Smooth muscle cell (in vitro differentiated cells): ENCODE measurements around the gene SNRNP35. TPM values are rescaled to one million over a fixed set of nuclear protein-coding genes. Genes with fewer than 3 reads are reported as not detected.
"Not testable (repeated sequence)": the region's sequence is repeated elsewhere in the genome, so short reads cannot be mapped to it uniquely, and the experiment has no call there.

Experiments used
- DNase-seq: peaks from one replicate; lab custom pipeline; 2025; ENCODE audit not compliant: unreplicated experiment; lab: John Stamatoyannopoulos, UW
- H2AFZ ChIP-seq: fragments of 200-600 bp; sonication (generic); 2 replicates; pipeline ENCODE4 v1.6.0; 2016; ENCODE audit warnings: antibody characterized with exemption, low read depth, mild to moderate bottlenecking
- H3F3A ChIP-seq: fragments of 200-600 bp; sonication (generic); 2 replicates; pipeline ENCODE4 v1.6.0; 2017; ENCODE audit warnings: antibody characterized with exemption, low read depth
- H3K27ac ChIP-seq: fragments of 200-600 bp; sonication (generic); 2 replicates; pipeline ENCODE4 v1.5.1; 2016; ENCODE audit warnings: low read depth, mild to moderate bottlenecking
- H3K27me3 ChIP-seq: fragments of 200-600 bp; sonication (generic); 2 replicates; pipeline ENCODE4 v1.6.1; 2016; ENCODE audit warnings: low read depth, mild to moderate bottlenecking
- H3K36me3 ChIP-seq: fragments of 200-600 bp; sonication (generic); 2 replicates; pipeline ENCODE4 v1.5.1; 2016; ENCODE audit warnings: low read depth
- H3K4me1 ChIP-seq: fragments of 200-600 bp; sonication (generic); 2 replicates; pipeline ENCODE4 v1.5.1; 2016; ENCODE audit warnings: low read depth
- H3K4me2 ChIP-seq: fragments of 200-600 bp; sonication (generic); 2 replicates; pipeline ENCODE4 v1.6.0; 2016; ENCODE audit warnings: mild to moderate bottlenecking
- H3K4me3 ChIP-seq: fragments of 200-600 bp; sonication (generic); 2 replicates; pipeline ENCODE4 v1.5.1; 2016; ENCODE audit warnings: mild to moderate bottlenecking
- H3K79me2 ChIP-seq: fragments of 200-600 bp; sonication (generic); 2 replicates; pipeline ENCODE4 v1.6.0; 2016; ENCODE audit warnings: low read depth, mild to moderate bottlenecking
- H3K9ac ChIP-seq: fragments of 200-600 bp; sonication (generic); 2 replicates; pipeline ENCODE4 v1.6.0; 2016; ENCODE audit warnings: low read depth
- H3K9me3 ChIP-seq: fragments of 200-600 bp; sonication (generic); replicated peaks from 2 replicates; pipeline ENCODE4 v1.5.1; 2016; ENCODE audit warnings: low read depth
- H4K20me1 ChIP-seq: fragments of 200-600 bp; sonication (generic); 2 replicates; pipeline ENCODE4 v1.6.0; 2016; ENCODE audit warnings: low read depth
- WGBS: methylation state at CpG from one replicate; pipeline ENCODE4 v1.1.7; 2016; ENCODE audit warnings: low lambda C conversion rate; 5-methylcytosine and 5-hydroxymethylcytosine counted together
- polyA plus RNA-seq: library from polyadenylated mRNA; unstranded; fragments of >200 nt; fragmentation: Nextera tagmentation; extraction: Ambion mirVana; gene quantifications from 2 replicates; pipeline ENCODE4 v1.2.1, GENCODE V29; 2016
- total RNA-seq: library from RNA; depleted of rRNA; stranded (reverse); fragments of >200 nt; gene quantifications from 2 replicates; pipeline ENCODE4 v1.2.3, GENCODE V29; 2014
- TF ChIP-seq, protein P1 (sequence below): fragments of 200-600 bp; sonication (generic); IDR thresholded peaks from 2 replicates; pipeline ENCODE4 v1.5.1; 2017; ENCODE audit warnings: borderline replicate concordance, mild to moderate bottlenecking, antibody characterized with exemption; ENCODE audit not compliant: insufficient read depth, poor library complexity, severe bottlenecking

The SNRNP35 gene
- total and polyA plus RNA-seq, 2 experiments from 2014 or later: 3.8 to 21.7 TPM

DNA sequence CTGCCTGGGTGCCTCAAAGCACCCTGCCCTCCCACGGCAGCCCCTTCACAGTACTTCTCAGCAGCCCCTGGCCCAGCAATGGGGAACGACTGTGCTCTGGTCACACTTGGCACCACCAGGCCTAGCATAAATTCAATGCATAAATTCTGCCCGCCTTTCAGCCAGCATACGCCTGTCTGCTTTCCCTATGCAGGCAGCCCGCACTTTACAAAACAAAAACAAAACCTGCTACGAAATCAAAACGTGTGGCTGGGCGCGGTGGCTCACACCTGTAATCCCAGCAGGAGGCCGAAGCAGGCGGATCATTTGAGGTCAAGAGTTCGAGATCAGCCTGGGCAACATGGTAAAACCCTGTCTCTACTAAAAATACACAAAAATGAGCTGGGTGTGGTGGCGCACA lies 33.5 kb downstream of the SNRNP35 start:
- no peaks in the 10 kb centered on the region for H3K36me3 ChIP-seq
- H3K4me1 ChIP-seq: no peaks in the 10 kb centered on the region
- no peaks in the 10 kb centered on the region for H3K9me3 ChIP-seq
- H4K20me1 ChIP-seq: no peaks in the 10 kb centered on the region
- no peaks in the 10 kb centered on the region for H3F3A ChIP-seq
- DNase-seq: no peak
- TF ChIP-seq, protein P1, sequence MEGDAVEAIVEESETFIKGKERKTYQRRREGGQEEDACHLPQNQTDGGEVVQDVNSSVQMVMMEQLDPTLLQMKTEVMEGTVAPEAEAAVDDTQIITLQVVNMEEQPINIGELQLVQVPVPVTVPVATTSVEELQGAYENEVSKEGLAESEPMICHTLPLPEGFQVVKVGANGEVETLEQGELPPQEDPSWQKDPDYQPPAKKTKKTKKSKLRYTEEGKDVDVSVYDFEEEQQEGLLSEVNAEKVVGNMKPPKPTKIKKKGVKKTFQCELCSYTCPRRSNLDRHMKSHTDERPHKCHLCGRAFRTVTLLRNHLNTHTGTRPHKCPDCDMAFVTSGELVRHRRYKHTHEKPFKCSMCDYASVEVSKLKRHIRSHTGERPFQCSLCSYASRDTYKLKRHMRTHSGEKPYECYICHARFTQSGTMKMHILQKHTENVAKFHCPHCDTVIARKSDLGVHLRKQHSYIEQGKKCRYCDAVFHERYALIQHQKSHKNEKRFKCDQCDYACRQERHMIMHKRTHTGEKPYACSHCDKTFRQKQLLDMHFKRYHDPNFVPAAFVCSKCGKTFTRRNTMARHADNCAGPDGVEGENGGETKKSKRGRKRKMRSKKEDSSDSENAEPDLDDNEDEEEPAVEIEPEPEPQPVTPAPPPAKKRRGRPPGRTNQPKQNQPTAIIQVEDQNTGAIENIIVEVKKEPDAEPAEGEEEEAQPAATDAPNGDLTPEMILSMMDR: no peak
- 95% methylated on average over 13 of the region's 13 CpGs for WGBS
- no peak overlapping the region for H2AFZ ChIP-seq
- H3K9ac ChIP-seq: no peak overlapping the region
- H3K79me2 ChIP-seq: no peaks in the 10 kb centered on the region
- no peak overlapping the region for H3K4me2 ChIP-seq
- H3K27me3 ChIP-seq: no peaks in the 10 kb centered on the region
- no peak overlapping the region for H3K27ac ChIP-seq
- no peak overlapping the region for H3K4me3 ChIP-seq

DNA sequence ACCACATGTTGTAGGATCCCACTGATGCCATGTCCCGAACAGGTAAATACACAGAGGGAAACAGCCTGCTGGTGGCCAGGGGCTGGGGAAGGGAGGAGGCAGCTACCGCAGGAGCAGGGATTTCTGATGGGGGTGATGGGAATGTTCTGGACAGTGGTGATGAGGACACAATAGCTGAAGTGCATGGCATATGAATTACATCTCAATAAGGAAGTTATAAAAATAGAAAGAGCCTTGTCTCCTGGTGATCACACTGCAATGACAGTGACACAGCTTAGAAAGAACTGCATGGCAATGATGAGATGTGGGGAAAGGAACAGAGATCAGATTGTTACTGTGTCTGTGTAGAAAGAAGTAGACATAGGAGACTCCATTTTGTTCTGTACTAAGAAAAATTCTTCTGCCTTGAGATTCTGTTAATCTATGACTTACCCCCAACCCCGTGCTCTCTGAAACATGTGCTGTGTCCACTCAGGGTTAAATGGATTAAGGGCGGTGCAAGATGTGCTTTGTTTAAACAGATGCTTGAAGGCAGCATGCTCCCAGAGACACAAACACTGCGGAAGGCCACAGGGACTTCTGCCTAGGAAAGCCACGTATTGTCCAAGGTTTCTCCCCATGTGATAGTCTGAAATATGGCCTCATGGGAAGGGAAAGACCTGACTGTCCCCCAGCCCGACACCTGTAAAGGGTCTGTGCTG lies 34.5 kb downstream of the SNRNP35 start:
- H3K27me3 ChIP-seq, H3F3A ChIP-seq, H3K27ac ChIP-seq, H3K79me2 ChIP-seq, H3K4me3 ChIP-seq, H3K4me2 ChIP-seq, H4K20me1 ChIP-seq, DNase-seq, H3K4me1 ChIP-seq, H2AFZ ChIP-seq, H3K36me3 ChIP-seq, H3K9me3 ChIP-seq, H3K9ac ChIP-seq: not testable (repeated sequence)
- 88% methylated on average over 7 of the region's 7 CpGs for WGBS

DNA sequence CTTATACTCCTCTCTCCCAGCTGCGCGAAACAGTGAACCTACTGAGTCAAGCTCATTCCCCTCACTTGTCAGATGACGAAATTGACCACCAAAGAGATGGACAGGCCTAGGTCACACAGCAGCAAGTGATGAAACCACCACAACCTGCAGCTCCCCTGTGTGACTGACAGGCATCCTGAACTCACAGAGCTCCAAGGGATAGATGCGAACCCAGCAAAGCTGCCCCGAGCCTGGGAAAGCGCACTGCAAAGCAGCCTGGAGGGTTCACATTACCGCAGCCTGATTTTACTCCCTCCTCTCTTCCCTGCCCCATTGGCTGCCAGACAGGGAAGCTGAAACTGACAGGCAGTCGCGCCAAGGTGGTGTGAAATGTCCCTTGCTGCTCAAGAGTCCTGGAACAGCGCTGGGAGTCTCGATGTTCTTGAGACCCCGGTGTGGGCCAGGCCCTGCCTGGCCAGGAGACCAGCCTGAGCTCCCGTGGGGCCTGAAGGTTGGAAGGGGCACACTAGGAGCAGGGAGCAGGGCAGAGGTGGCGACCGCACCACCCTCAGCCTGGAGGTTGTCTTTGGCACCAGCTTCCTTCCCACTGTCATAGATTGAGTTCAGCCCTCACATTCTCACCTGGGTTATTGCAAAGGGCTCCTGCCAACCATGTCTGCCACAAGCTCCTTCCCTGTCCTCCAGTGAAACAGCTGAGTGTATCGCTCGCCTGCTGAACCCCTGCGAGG lies 36.3 kb downstream of the SNRNP35 start:
- Histone ChIP-seq H4K20me1 (no peaks in the 10 kb centered on the region), H3K4me1 (no peaks in the 10 kb centered on the region), H3K9me3 (no peaks in the 10 kb centered on the region), H3K4me3 (no peak overlapping the region), H2AFZ (no peak overlapping the region), H3K9ac (no peak overlapping the region), H3K4me2 (no peak overlapping the region), H3K27ac (no peak overlapping the region), H3K36me3 (no peaks in the 10 kb centered on the region), H3K79me2 (no peaks in the 10 kb centered on the region), H3F3A (no peaks in the 10 kb centered on the region), H3K27me3 (no peaks in the 10 kb centered on the region)
- TF ChIP-seq, protein P1: no peak
- 94% methylated on average over 16 of the region's 18 CpGs for WGBS
- DNase-seq: no peak

DNA sequence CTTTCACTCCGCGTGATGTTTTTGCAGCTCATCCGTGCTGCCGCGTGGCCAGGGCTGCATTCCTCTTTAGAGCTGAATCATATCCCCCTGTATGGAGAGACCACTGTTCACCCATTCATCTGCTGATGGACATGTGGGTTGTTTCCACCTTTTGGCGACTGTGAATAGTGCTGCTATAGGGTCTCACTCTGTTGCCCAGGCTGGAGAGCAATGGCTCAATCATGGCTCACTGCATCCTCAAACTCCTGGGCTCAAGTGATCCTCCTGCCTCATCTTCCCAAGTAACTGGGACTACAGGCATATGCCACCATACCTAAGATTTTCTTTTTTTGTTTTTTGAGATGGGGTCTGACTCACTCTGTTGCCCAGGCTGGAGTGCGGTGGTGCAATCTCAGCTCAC lies 39.1 kb downstream of the SNRNP35 start:
- Histone ChIP-seq H3K79me2 (no peaks in the 10 kb centered on the region), H3K4me2 (no peak overlapping the region), H3K27me3 (no peaks in the 10 kb centered on the region), H4K20me1 (no peaks in the 10 kb centered on the region), H2AFZ (no peak overlapping the region), H3K9ac (no peak overlapping the region), H3F3A (no peaks in the 10 kb centered on the region), H3K9me3 (no peaks in the 10 kb centered on the region), H3K27ac (no peak overlapping the region), H3K36me3 (no peaks in the 10 kb centered on the region), H3K4me1 (no peaks in the 10 kb centered on the region), H3K4me3 (no peak overlapping the region)
- TF ChIP-seq, protein P1: no peak
- DNase-seq: no peak
- WGBS: 98% methylated on average over 7 of the region's 7 CpGs
